K562 (cell line): ENCODE results near the gene SLC9A3. TPM values are rescaled to one million over a fixed set of nuclear protein-coding genes. Genes with fewer than 3 reads are reported as not detected.
A peak's percentile ranks its signal among the peaks of the same experiment; 100 is the strongest.

Experiments used
- BHLHE40 ChIP-seq: IDR thresholded peaks from 2 replicates; pipeline ENCODE4 v1.6.1; 2011; ENCODE audit warnings: low read length, improper control_type of control experiment
- CHD1 ChIP-seq: fragments of 200-600 bp; sonication (generic); IDR thresholded peaks from one replicate; pipeline ENCODE4 v1.6.1; 2012; ENCODE audit warnings: mild to moderate bottlenecking, moderate library complexity, low read length, inconsistent platforms
- DACH1 ChIP-seq: fragments of 450-650 bp; IDR thresholded peaks from 2 replicates; pipeline ENCODE4 v1.6.1; 2018; ENCODE audit not compliant: partially characterized antibody
- E2F5 ChIP-seq: sonication (generic); formaldehyde crosslinking; IDR thresholded peaks from 2 replicates; pipeline ENCODE4 v1.8.0; 2022; ENCODE audit warnings: mild to moderate bottlenecking, missing genetic modification reagents
- POLR2A ChIP-seq: fragments of 450-650 bp; conservative IDR thresholded peaks from 2 replicates; pipeline ENCODE4 v1.6.1; 2016
- SOX6 ChIP-seq: fragments of 450-650 bp; IDR thresholded peaks from 2 replicates; pipeline ENCODE4 v1.6.1; 2014; ENCODE audit warnings: mild to moderate bottlenecking
- TCFL5 ChIP-seq: fragments of 250-450 bp; sonication (Bioruptor Pico); conservative IDR thresholded peaks from 2 replicates; pipeline ENCODE4 v1.6.1; 2021; ENCODE audit warnings: mild to moderate bottlenecking, moderate library complexity, matching md5 sums
- TSC22D4 ChIP-seq: fragments of 450-650 bp; IDR thresholded peaks from 2 replicates; pipeline ENCODE4 v1.6.1; 2016; ENCODE audit warnings: missing genetic modification characterization, missing biosample characterization, control low read depth
- ZNF280B ChIP-seq: fragments of 250-450 bp; sonication (Bioruptor Pico); IDR thresholded peaks from 2 replicates; pipeline ENCODE4 v1.5.1; 2021; ENCODE audit warnings: mild to moderate bottlenecking
- ZNF431 ChIP-seq: sonication (generic); formaldehyde crosslinking; IDR thresholded peaks from 2 replicates; pipeline ENCODE4 v1.8.0; 2022; ENCODE audit warnings: mild to moderate bottlenecking, missing genetic modification reagents
- ZNF79 ChIP-seq: fragments of 250-450 bp; sonication (Bioruptor Pico); IDR thresholded peaks from 2 replicates; pipeline ENCODE4 v1.4.0; 2020; ENCODE audit warnings: low read depth, mild to moderate bottlenecking, moderate library complexity
- polyA plus RNA-seq, 8 experiments: library from polyadenylated mRNA; depleted of rRNA in 4 of 8; stranded (reverse) in 5 of 8; unstranded in 3 of 8; fragments of >200 nt; fragmentation: Nextera tagmentation in 2 of 8; fragmentation: Illumina TruSeq in 1 of 8; extraction: Ambion mirVana in 2 of 8; extraction: Trizol in 1 of 8; gene quantifications; 2 replicates each; pipeline versions ENCODE4 v1.2.1 to v1.2.3, GENCODE V29; 2011 to 2014; ENCODE audit warnings: inconsistent platforms in 1 of 8, missing spikeins in 1 of 8
- total RNA-seq, 7 experiments: library from RNA; depleted of rRNA in 6 of 7; stranded (reverse); fragments of >200 nt in 6 of 7; fragmentation: Illumina TruSeq in 2 of 7; extraction: Trizol in 2 of 7; gene quantifications; 2 replicates each; pipeline versions ENCODE4 v1.2.1 to v1.2.3, GENCODE V29; 2011 to 2021; ENCODE audit warnings: low replicate concordance in 1 of 7
- TF ChIP-seq, protein P1 (sequence below), 2 experiments: fragments of 450-650 bp; IDR thresholded peaks; 2 replicates each; pipeline ENCODE4 v1.6.1; 2016; ENCODE audit warnings: mild to moderate bottlenecking in 2 of 2, borderline replicate concordance in 1 of 2, low read depth in 1 of 2, moderate library complexity in 1 of 2
- TF ChIP-seq, protein P2 (sequence below): fragments of 450-650 bp; IDR thresholded peaks from 2 replicates; pipeline ENCODE4 v1.7.0; 2016; ENCODE audit warnings: borderline replicate concordance
- TF ChIP-seq, protein P3 (sequence below): fragments of 450-650 bp; IDR thresholded peaks from 2 replicates; pipeline ENCODE4 v1.6.1; 2016; ENCODE audit warnings: low read depth, mild to moderate bottlenecking, moderate library complexity

Gene SLC9A3
- total and polyA plus RNA-seq, 9 of the 15 experiments (the other 6 are each of a cell fraction or from before 2014, with no cell fraction given) = 1.5 to 5.8 (median 3.7) TPM; not detected in 2

- TF ChIP-seq, protein P1, sequence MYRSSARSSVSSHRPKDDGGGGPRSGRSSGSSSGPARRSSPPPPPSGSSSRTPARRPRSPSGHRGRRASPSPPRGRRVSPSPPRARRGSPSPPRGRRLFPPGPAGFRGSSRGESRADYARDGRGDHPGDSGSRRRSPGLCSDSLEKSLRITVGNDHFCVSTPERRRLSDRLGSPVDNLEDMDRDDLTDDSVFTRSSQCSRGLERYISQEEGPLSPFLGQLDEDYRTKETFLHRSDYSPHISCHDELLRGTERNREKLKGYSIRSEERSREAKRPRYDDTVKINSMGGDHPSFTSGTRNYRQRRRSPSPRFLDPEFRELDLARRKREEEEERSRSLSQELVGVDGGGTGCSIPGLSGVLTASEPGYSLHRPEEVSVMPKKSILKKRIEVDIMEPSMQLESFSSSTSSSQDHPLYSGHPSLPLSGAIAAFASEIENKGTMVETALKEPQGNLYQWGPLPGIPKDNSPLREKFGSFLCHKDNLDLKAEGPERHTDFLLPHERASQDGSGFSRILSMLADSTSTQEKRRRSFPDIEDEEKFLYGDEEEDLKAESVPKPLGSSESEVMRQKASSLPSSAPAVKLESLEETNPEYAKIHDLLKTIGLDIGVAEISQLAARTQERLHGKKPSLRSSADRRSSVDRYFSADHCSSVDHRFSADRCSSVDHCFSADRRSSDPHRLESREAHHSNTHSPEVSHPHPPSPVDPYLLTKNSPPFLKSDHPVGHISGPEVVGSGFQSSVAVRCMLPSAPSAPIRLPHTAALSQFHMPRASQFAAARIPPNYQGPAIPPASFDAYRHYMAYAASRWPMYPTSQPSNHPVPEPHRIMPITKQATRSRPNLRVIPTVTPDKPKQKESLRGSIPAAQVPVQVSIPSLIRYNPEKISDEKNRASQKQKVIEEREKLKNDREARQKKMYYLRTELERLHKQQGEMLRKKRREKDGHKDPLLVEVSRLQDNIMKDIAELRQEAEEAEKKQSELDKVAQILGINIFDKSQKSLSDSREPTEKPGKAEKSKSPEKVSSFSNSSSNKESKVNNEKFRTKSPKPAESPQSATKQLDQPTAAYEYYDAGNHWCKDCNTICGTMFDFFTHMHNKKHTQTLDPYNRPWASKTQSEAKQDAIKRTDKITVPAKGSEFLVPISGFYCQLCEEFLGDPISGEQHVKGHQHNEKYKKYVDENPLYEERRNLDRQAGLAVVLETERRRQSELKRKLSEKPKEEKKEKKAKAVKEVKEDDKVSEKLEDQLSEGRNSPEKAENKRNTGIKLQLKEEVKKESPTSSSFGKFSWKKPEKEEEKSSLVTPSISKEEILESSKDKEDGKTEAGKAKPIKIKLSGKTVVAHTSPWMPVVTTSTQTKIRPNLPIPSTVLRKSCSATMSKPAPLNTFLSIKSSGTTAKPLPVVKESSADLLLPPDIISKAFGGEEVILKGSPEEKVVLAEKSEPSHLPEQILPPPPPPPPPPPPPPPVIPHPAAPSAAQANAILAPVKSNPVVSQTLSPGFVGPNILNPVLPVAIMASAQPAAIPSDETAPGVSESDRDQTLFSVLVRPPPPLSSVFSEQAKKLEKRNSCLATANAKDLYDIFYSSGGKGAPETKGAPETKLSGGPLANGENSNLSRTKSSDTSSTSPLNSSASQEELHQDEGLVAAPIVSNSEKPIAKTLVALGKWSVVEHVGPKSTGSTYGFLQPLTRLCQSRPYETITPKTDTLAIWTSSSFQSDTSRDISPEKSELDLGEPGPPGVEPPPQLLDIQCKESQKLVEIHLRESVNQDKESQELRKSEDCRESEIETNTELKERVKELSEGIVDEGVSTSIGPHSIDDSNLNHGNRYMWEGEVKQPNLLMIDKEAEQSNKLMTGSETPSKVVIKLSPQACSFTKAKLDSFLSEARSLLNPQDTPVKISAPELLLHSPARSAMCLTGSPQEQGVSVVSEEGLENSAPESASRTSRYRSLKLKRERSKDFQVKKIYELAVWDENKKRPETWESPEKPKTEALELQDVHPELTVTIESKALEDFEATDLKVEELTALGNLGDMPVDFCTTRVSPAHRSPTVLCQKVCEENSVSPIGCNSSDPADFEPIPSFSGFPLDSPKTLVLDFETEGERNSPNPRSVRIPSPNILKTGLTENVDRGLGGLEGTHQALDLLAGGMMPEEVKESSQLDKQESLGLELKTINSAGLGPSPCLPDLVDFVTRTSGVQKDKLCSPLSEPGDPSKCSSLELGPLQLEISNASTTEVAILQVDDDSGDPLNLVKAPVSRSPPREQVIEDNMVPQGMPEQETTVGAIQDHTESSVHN (IDR thresholded peaks at IDR 0.05; ENCODE audit: borderline replicate concordance in 1 of 2, low read depth in 1 of 2) = no peak
- TF ChIP-seq ZNF280B (CRISPR knock-in tag) = no peak
- TF ChIP-seq POLR2A = no peak
- no peak for TF ChIP-seq ZNF79 (CRISPR knock-in tag)
- no peak for TF ChIP-seq E2F5 (CRISPR knock-in tag)
- TF ChIP-seq, protein P2, sequence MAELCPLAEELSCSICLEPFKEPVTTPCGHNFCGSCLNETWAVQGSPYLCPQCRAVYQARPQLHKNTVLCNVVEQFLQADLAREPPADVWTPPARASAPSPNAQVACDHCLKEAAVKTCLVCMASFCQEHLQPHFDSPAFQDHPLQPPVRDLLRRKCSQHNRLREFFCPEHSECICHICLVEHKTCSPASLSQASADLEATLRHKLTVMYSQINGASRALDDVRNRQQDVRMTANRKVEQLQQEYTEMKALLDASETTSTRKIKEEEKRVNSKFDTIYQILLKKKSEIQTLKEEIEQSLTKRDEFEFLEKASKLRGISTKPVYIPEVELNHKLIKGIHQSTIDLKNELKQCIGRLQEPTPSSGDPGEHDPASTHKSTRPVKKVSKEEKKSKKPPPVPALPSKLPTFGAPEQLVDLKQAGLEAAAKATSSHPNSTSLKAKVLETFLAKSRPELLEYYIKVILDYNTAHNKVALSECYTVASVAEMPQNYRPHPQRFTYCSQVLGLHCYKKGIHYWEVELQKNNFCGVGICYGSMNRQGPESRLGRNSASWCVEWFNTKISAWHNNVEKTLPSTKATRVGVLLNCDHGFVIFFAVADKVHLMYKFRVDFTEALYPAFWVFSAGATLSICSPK = no peak
- no peak for TF ChIP-seq DACH1
- peak; percentile 23; the same call in 1 of the 2 replicates for TF ChIP-seq BHLHE40
- TF ChIP-seq TSC22D4 (tag) = no peak
- no peak for TF ChIP-seq TCFL5
- TF ChIP-seq, protein P3, sequence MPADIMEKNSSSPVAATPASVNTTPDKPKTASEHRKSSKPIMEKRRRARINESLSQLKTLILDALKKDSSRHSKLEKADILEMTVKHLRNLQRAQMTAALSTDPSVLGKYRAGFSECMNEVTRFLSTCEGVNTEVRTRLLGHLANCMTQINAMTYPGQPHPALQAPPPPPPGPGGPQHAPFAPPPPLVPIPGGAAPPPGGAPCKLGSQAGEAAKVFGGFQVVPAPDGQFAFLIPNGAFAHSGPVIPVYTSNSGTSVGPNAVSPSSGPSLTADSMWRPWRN = no peak
- TF ChIP-seq SOX6 = no peak
- no peak for TF ChIP-seq ZNF431
- TF ChIP-seq CHD1 = no peak
Observed at GRCh38 chr5:443239-444151, 80.8 kb downstream of the SLC9A3 start (continued).
